OCI-LY7 (cell line): Measurements from ENCODE around the gene SALL1. TPM values are rescaled to one million over a fixed set of nuclear protein-coding genes. Genes with fewer than 3 reads are reported as not detected.

Experiments used
- BruUV-seq: library from RNA; stranded (reverse); fragments of 400-500 nt; replicated peaks from 2 replicates; lab custom pipeline; 2021; lab: Mats Ljungman, UMichigan
- CTCF ChIA-PET: fragments of 300-600 bp; sonication (Branson Sonifier 250); formaldehyde crosslinking; loops from one replicate; lab custom pipeline; 2022; ENCODE audit warnings: antibody characterized with exemption; ENCODE audit not compliant: unreplicated experiment; lab: Charles Lee
- POLR2A ChIA-PET: fragments of 300-600 bp; sonication (Branson Sonifier 250); formaldehyde crosslinking; loops from one replicate; lab custom pipeline; 2022; ENCODE audit warnings: antibody characterized with exemption; lab: Charles Lee
- DNase-seq: peaks from one replicate; pipeline ENCODE4 v3.0.0-alpha.2; 2015; ENCODE audit warnings: low spot score
- H2AFZ ChIP-seq: fragments of 200-600 bp; sonication (generic), shearing (Covaris generic); 2 replicates; pipeline ENCODE4 v1.6.1; 2014; ENCODE audit warnings: mild to moderate bottlenecking, antibody characterized with exemption, low read length, moderate library complexity
- H3K27ac ChIP-seq: fragments of 200-600 bp; sonication (generic); 2 replicates; pipeline ENCODE4 v1.5.1; 2014; ENCODE audit warnings: mixed run types, low read depth, mild to moderate bottlenecking, moderate library complexity, low read length, inconsistent platforms; ENCODE audit not compliant: poor library complexity, severe bottlenecking
- H3K36me3 ChIP-seq: fragments of 200-600 bp; sonication (generic); 2 replicates; pipeline ENCODE4 v1.6.1; 2014; ENCODE audit warnings: mild to moderate bottlenecking, antibody characterized with exemption, low read length, moderate library complexity, mixed read lengths; ENCODE audit not compliant: insufficient read depth
- H3K4me1 ChIP-seq: fragments of 200-600 bp; sonication (generic); 2 replicates; pipeline ENCODE4 v1.5.1; 2014; ENCODE audit warnings: mild to moderate bottlenecking, low read length; ENCODE audit not compliant: insufficient read depth, poor library complexity, severe bottlenecking
- H3K4me2 ChIP-seq: fragments of 200-600 bp; sonication (generic); 2 replicates; pipeline ENCODE4 v1.6.1; 2014; ENCODE audit warnings: mild to moderate bottlenecking, low read length
- H3K4me3 ChIP-seq: fragments of 200-600 bp; sonication (generic); 2 replicates; pipeline ENCODE4 v1.5.1; 2014; ENCODE audit warnings: mild to moderate bottlenecking, low read depth, low read length; ENCODE audit not compliant: poor library complexity, severe bottlenecking
- H3K79me2 ChIP-seq: fragments of 200-600 bp; sonication (generic); 2 replicates; pipeline ENCODE4 v1.6.1; 2016; ENCODE audit warnings: low read depth, mild to moderate bottlenecking, low read length, moderate library complexity, mixed read lengths; ENCODE audit not compliant: insufficient read depth
- H3K9me2 ChIP-seq: fragments of 200-600 bp; sonication (generic); 2 replicates; pipeline ENCODE4 v1.6.1; 2016; ENCODE audit warnings: mild to moderate bottlenecking, low read length, mixed read lengths; ENCODE audit not compliant: insufficient read depth
- H3K9me3 ChIP-seq: fragments of 200-600 bp; sonication (generic); 2 replicates; pipeline ENCODE4 v1.6.1; 2014; ENCODE audit warnings: mild to moderate bottlenecking, mixed run types, low read length, mixed read lengths
- H4K20me1 ChIP-seq: fragments of 200-600 bp; sonication (generic); 2 replicates; pipeline ENCODE4 v1.6.1; 2014; ENCODE audit warnings: mild to moderate bottlenecking, antibody characterized with exemption, low read length, moderate library complexity, mixed read lengths; ENCODE audit not compliant: insufficient read depth
- CTCF ChIP-seq: fragments of 200-600 bp; sonication (generic); conservative IDR thresholded peaks from 2 replicates; pipeline ENCODE4 v1.5.1; 2014; ENCODE audit warnings: mild to moderate bottlenecking, antibody characterized with exemption, low read length, moderate library complexity, mixed read lengths
- EZH2phosphoT487 ChIP-seq: fragments of 200-600 bp; sonication (generic); IDR thresholded peaks from 2 replicates; pipeline ENCODE4 v1.6.1; 2018; ENCODE audit warnings: low read depth, borderline replicate concordance, mild to moderate bottlenecking, mixed run types, antibody characterized with exemption, low read length, moderate library complexity, mixed read lengths
- intact Hi-C: fragments of 100-400 bp; cut with micrococcal nuclease; formaldehyde crosslinking; loops from one replicate; pipeline ENCODE4 v1.10.0; 2022; ENCODE audit not compliant: unreplicated experiment
- total RNA-seq, 2 experiments: library from RNA; depleted of rRNA in 1 of 2; stranded (reverse); fragments of >200 nt in 1 of 2; shearing (Covaris generic) in 1 of 2; gene quantifications; 2 replicates each; pipeline ENCODE4 v1.2.3, GENCODE V29; 2014 to 2022

The SALL1 gene
- total RNA-seq, 2 experiments from 2014 or later, result not detected

GRCh38 chr16:51133688-51134087, 17.4 kb downstream of the SALL1 start:
- TF ChIP-seq CTCF (no peak), EZH2phosphoT487 (no peak)
- intact Hi-C loops, result no loop called here
- BruUV-seq, result no TSS peak

GRCh38 chr16:51133183-51133582, 17.9 kb downstream of the SALL1 start:
- ChIA-PET CTCF (no interaction called here), POLR2A (interaction anchor here (0.7 to 0.8 kb wide), 2 partner anchors 15 to 48 kb away, joined by 3 read pairs; no protein-coding TSS in a partner anchor)
- Histone ChIP-seq H3K4me1 (no peaks in the 10 kb centered on the region), H3K79me2 (no peaks in the 10 kb centered on the region), H3K9me3 (no peaks in the 10 kb centered on the region), H3K9me2 (no peaks in the 10 kb centered on the region), H2AFZ (no peak overlapping the region), H3K27ac (no peak overlapping the region), H4K20me1 (no peaks in the 10 kb centered on the region), H3K4me3 (no peak overlapping the region), H3K4me2 (no peak overlapping the region), H3K36me3 (no peaks in the 10 kb centered on the region)
- no peak for DNase-seq
- TF ChIP-seq CTCF (no peak), EZH2phosphoT487 (no peak)
- intact Hi-C loops, result no loop called here
- BruUV-seq, result no TSS peak

More at GRCh38 chr16:51133688-51134087, 17.4 kb downstream of the SALL1 start:
- no peak overlapping the region for H3K27ac ChIP-seq
- no peaks in the 10 kb centered on the region for H3K4me1 ChIP-seq
- H3K79me2 ChIP-seq, result no peaks in the 10 kb centered on the region
- H4K20me1 ChIP-seq, result no peaks in the 10 kb centered on the region
- POLR2A ChIA-PET, result no interaction called here
- H3K4me3 ChIP-seq, result no peak overlapping the region
- H3K9me3 ChIP-seq, result no peaks in the 10 kb centered on the region
- no peaks in the 10 kb centered on the region for H3K9me2 ChIP-seq
- DNase-seq, result no peak
- no peak overlapping the region for H3K4me2 ChIP-seq
- no peak overlapping the region for H2AFZ ChIP-seq
- CTCF ChIA-PET, result no interaction called here
- no peaks in the 10 kb centered on the region for H3K36me3 ChIP-seq

GRCh38 chr16:51132490-51133115, 18.5 kb downstream of the SALL1 start:
- Histone ChIP-seq H4K20me1 (no peaks in the 10 kb centered on the region), H3K27ac (no peak overlapping the region), H3K79me2 (no peaks in the 10 kb centered on the region), H3K9me2 (no peaks in the 10 kb centered on the region), H3K4me2 (no peak overlapping the region), H3K9me3 (no peaks in the 10 kb centered on the region), H3K4me3 (no peak overlapping the region), H3K36me3 (no peaks in the 10 kb centered on the region), H2AFZ (no peak overlapping the region), H3K4me1 (no peaks in the 10 kb centered on the region)
- intact Hi-C loops, result no loop called here
- POLR2A ChIA-PET, result interaction anchor here (0.5 to 0.8 kb wide), 3 partner anchors 16 to 48 kb away, joined by 3 to 6 read pairs (median 3); no protein-coding TSS in a partner anchor
- CTCF ChIA-PET, result no interaction called here
- no peak for TF ChIP-seq EZH2phosphoT487
- no peak for TF ChIP-seq CTCF
- BruUV-seq, result no TSS peak
- DNase-seq, result no peak
